Measurements from ENCODE around the gene ENPP6. TPM values are rescaled to one million over a fixed set of nuclear protein-coding genes. Genes with fewer than 3 reads are reported as not detected.
"Not testable (repeated sequence)": the region's sequence is repeated elsewhere in the genome, so short reads cannot be mapped to it uniquely, and the experiment has no call there.

ENPP6 gene
- total and polyA plus RNA-seq, 2 of the 13 experiments (the other 11 are each of a cell fraction or from before 2014, with no cell fraction given) = not detected

DNA sequence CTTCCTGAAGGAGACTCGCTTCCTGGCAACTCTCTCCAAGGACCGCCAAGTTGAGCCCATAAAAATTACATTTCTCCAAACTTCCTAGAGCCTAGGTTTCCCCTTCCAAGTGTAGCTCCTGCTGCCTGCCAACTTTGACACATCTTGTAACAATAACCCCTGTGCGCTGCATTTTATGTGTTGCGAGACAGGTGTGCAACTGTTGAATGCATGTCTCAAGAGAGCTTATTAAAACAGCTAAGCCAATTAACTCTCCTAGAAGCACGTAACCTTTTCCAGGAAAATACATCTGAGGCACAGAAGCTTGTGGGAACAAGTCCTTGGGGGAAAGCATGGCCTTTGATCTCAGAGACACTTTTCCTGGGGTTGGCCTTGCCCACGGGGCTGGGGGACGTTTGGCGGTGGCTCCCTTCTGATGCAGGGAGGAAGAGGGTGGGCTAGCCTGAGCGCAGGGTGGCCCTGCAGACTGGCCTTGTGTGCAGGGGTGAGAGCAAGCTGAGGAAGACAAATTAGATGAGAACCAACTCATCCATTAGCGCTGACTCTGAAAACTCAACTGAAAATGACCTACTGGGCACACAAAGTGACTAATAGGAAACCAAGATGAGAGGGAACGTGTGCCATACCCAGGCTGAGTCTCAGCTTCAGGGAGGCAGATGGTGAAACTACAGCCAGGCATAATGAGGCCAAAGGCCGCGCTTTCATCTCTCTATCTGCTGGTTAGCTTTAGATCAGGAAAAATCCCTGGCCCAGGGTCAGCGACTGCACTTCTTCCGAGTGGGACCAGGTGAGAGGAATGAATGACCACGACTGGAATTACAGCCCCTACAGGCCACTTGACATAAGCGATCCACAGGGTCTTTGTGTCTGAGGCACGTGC is 75.3 kb downstream of the ENPP6 start:
- Histone ChIP-seq H3K79me2 (ENCODE audit: insufficient read depth, low read length) (no peaks in the 10 kb centered on the region), H4K20me1 (ENCODE audit: insufficient read depth, low read length) (no peaks in the 10 kb centered on the region), H3K27me3 (ENCODE audit: control insufficient read depth in 1 of 2, insufficient read depth in 2 of 2, low read length in 2 of 2) (peaks cover 1 to 9% of the 10 kb centered on the region in 2 experiments; a peak in 1 of 5 replicates), H3K4me1 (ENCODE audit: insufficient read depth, low read length) (peaks cover 9% of the 10 kb centered on the region), H3K27ac (ENCODE audit: extremely low read length, insufficient read depth, low read length) (no peak overlapping the region), H3K4me2 (ENCODE audit: low read depth, low read length) (no peak overlapping the region), H3K9ac (ENCODE audit: insufficient read depth, low read depth, low read length) (no peak overlapping the region), H2AFZ (ENCODE audit: low read length) (no peak overlapping the region), H3K4me3 (replicated peaks in 1 of 3; ENCODE audit: insufficient read depth in 1 of 3, low read depth in 2 of 3, low read length in 3 of 3) (no peak overlapping the region), H3K36me3 (replicated peaks in 1 of 2; ENCODE audit: control insufficient read depth in 1 of 2, insufficient read depth in 2 of 2, low read length in 2 of 2) (no peaks in the 10 kb centered on the region), H3K9me3 (ENCODE audit: low read length) (no peaks in the 10 kb centered on the region)
- CTCF ChIA-PET (ENCODE audit: low intra/inter-chr PET ratio, low total read pairs) = no interaction called here
- WGBS (ENCODE audit: low lambda C conversion rate) = 58% methylated on average over 13 of the region's 18 CpGs
- no peak for TF ChIP-seq ZNF431 (CRISPR knock-in tag; IDR thresholded peaks at IDR 0.05; ENCODE audit: borderline replicate concordance, low read depth)
- TF ChIP-seq, protein P1, sequence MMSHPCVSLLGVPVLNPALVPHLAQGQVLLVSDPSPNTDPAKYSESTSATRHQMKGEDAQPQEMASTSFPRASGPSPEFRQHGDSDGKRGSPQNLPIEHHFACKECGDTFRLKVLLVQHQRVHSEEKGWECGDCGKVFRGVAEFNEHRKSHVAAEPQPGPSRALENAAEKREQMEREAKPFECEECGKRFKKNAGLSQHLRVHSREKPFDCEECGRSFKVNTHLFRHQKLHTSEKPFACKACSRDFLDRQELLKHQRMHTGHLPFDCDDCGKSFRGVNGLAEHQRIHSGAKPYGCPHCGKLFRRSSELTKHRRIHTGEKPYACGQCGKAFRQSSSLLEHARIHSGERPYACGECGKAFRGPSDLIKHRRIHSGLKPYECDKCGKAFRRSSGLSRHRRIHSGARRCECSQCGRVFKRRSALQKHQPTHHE (CRISPR knock-in tag; IDR thresholded peaks at IDR 0.05; ENCODE audit: borderline replicate concordance) = no peak
- TF ChIP-seq SP2 (CRISPR knock-in tag; IDR thresholded peaks at IDR 0.05) = no peak
- no peak for TF ChIP-seq ZNF274 (CRISPR knock-in tag; IDR thresholded peaks at IDR 0.05)
- TF ChIP-seq CEBPB (IDR thresholded peaks at IDR 0.05; ENCODE audit: borderline replicate concordance, low read depth, low read length) = no peak
- no peak for TF ChIP-seq SRSF4 (IDR thresholded peaks at IDR 0.05; ENCODE audit: low read depth, low read length, poor library complexity, severe bottlenecking)
- intact Hi-C loops (cut with micrococcal nuclease; ENCODE audit: unreplicated experiment) (no loop called here), in situ Hi-C loops (cut with HindIII; ENCODE audit: extremely low pct_ligation_motif_present, low pct_unique_long_range_greater_than_20kb) (no loop called here)
- ATAC-seq = peak; percentile 63
- no TSS peak for BruUV-seq (replicated peaks)
- POLR2A ChIA-PET = no interaction called here
- FAIRE-seq = no peak
- no peak for DNase-seq (ENCODE audit: low spot score)

DNA sequence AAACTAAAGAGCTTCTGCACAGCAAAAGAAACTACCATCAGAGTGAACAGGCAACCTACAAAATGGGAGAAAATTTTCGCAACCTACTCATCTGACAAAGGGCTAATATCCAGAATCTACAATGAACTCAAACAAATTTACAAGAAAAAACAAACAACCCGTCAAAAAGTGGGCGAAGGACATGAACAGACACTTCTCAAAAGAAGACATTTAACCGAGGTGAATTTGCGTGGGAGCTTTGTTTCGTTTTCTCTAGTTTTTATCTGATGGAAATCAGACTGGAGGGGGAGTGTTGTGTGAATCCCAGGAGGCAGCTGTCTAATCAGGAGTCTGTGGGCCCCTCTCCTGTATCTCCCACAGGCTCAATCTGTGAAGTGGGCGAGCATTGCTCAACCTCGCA is 76.8 kb downstream of the ENPP6 start:
- BruUV-seq (replicated peaks); H3K27me3 ChIP-seq (ENCODE audit: control insufficient read depth in 1 of 2, insufficient read depth in 2 of 2, low read length in 2 of 2); FAIRE-seq; H3K9ac ChIP-seq (ENCODE audit: insufficient read depth, low read depth, low read length); CTCF ChIA-PET (ENCODE audit: low intra/inter-chr PET ratio, low total read pairs); H3K4me2 ChIP-seq (ENCODE audit: low read depth, low read length); H3K27ac ChIP-seq (ENCODE audit: extremely low read length, insufficient read depth, low read length); POLR2A ChIA-PET; H3K79me2 ChIP-seq (ENCODE audit: insufficient read depth, low read length); H2AFZ ChIP-seq (ENCODE audit: low read length); DNase-seq (ENCODE audit: low spot score); H4K20me1 ChIP-seq (ENCODE audit: insufficient read depth, low read length); ATAC-seq; in situ Hi-C loops (cut with HindIII; ENCODE audit: extremely low pct_ligation_motif_present, low pct_unique_long_range_greater_than_20kb); H3K36me3 ChIP-seq (replicated peaks in 1 of 2; ENCODE audit: control insufficient read depth in 1 of 2, insufficient read depth in 2 of 2, low read length in 2 of 2); intact Hi-C loops (cut with micrococcal nuclease; ENCODE audit: unreplicated experiment); H3K4me3 ChIP-seq (replicated peaks in 1 of 3; ENCODE audit: insufficient read depth in 1 of 3, low read depth in 2 of 3, low read length in 3 of 3); H3K4me1 ChIP-seq (ENCODE audit: insufficient read depth, low read length): not testable (repeated sequence)
- 47% methylated on average over 8 of the region's 8 CpGs for WGBS (ENCODE audit: low lambda C conversion rate)
- H3K9me3 ChIP-seq (ENCODE audit: low read length) = peaks cover 10% of the 10 kb centered on the region

Measured in HepG2 (cell line).